ENCODE measurements around the gene ATP7B.

DNA sequence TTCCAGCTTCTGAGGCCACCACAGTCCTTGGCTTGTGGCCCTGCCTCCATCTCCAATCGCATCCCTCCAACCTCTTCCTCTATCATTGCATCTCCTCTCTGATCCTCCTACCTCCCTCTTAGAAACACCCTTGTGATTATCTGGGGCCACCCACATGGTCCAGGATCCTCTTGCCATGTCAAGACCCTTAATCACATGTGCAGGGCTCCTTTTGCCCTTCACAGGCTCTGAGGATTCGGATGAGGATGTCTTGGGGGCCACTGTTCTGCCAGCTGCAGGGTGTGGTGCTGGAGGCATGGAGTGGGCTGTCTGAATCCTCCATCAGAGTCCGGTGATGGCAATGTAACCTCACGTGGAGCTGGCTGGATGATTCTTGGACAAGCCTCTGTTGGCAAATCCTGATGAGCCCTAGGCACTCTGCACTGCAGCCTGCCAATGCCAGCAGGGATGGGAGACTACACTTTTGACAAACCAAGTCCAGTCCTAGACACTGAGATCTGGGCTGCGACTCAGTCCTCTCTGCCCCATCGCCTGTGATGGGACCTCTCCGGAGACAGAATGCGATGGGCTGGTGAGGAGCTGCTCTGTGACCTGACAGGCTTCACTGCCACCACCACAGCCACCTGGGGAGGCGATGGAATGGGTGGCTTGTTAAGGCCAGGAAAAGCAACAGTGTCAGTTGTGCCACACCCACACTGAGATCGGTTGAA is 88.3 kb downstream of the ATP7B start:
- TF ChIP-seq, protein P1, sequence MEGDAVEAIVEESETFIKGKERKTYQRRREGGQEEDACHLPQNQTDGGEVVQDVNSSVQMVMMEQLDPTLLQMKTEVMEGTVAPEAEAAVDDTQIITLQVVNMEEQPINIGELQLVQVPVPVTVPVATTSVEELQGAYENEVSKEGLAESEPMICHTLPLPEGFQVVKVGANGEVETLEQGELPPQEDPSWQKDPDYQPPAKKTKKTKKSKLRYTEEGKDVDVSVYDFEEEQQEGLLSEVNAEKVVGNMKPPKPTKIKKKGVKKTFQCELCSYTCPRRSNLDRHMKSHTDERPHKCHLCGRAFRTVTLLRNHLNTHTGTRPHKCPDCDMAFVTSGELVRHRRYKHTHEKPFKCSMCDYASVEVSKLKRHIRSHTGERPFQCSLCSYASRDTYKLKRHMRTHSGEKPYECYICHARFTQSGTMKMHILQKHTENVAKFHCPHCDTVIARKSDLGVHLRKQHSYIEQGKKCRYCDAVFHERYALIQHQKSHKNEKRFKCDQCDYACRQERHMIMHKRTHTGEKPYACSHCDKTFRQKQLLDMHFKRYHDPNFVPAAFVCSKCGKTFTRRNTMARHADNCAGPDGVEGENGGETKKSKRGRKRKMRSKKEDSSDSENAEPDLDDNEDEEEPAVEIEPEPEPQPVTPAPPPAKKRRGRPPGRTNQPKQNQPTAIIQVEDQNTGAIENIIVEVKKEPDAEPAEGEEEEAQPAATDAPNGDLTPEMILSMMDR (IDR thresholded peaks at IDR 0.05) = no peak
- TF ChIP-seq ZFX (IDR thresholded peaks at IDR 0.05; ENCODE audit: borderline replicate concordance) = no peak
